HTR-8/SVneo (cell line): ENCODE results near the gene PSME3IP1.

Source experiments
- DNase-seq: peaks from one replicate; pipeline ENCODE4 v3.0.0; 2011; ENCODE audit warnings: low spot score, mixed read lengths; ENCODE audit not compliant: insufficient read length
- FAIRE-seq: peaks from 2 replicates; lab custom pipeline; 2011; peaks lifted over from hg19 to GRCh38; lab: Jason Lieb, UNC

The PSME3IP1 gene

DNA sequence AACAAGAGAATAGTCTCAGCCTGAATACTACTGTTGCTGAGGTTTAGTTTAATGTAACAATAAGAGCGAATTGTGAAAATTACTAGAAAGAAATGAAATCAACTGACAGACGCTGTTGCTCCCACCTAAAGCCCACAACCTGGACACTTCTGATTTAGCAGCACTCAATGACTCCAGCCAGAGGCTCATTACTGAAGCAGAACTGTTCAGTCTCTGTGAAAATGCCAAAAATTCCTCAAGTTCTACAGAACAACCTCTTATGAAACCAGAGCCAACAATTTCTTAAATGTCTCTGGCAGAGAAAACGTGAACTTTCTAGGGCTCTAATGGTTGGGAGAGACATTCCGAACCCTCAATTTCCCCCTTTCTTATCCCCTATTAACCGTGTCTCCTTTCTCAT lies 9.9 kb downstream of the PSME3IP1 start:
- no peak for DNase-seq
- no peak for FAIRE-seq

DNA sequence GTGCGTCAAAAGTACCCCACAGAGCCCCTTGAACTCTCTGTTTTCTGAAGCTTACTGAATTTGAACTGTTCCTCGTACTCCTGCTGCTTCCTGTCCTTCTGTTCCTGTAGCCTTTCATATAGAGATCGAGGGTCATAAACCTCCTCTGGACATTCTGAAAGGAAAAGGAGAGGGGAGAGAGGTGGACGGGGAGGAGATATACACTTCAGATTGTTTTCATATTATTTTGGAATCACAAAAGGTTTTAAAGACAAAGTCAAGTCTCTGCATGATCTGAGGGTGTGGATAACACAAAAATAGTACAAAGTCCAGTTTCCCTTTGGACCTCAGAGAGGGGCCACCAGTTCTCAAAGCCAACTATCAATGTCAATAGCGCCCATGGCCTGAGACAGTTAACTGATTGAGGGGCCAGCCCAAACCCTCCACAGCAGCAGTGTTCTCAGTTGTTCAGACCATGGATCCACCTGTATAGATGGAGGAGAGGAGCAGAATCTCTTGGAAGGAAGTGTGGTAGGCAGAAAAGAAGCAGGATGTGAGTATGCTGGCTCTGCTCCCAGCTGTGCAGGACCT lies 13.0 kb downstream of the PSME3IP1 start:
- no peak for DNase-seq
- no peak for FAIRE-seq

DNA sequence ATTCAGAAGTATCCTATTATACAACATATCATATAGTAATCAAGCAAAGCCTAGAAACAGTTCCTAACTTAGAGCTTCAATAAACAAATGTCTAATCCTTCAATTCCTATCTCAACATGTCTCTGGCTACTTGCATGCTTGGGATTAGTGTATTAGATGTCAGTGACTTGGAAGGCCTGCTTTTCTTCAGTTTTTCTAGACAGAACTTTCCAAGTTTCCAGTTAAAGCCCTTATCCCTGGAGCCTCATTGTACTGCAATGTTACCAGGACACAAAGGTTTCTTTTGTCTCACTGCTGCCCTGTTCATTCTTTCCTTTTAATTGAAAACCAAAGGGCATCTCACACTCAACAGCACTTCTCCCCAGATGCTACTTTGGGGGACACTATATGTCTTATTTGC lies 16.5 kb downstream of the PSME3IP1 start:
- no peak for FAIRE-seq

DNA sequence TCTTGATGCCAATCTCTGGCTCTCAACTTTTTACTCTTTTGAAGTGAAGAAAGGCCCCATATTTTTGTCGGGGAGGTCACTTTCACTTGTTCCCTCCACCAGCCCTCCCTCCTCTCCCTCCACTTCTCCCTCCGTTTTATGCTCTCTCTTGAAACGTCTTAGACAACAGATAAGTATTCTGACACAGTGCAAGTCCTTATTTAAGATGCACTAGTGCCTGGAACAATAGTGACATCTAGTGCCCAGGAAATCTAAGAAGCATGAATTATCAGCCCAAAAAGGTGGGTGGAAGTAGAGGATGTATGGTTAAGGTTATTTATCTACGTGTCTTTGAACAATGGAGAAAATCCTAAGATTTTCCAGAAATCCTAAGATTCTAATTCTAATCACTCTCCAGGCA lies 17.9 kb downstream of the PSME3IP1 start:
- DNase-seq (peak; percentile 59), FAIRE-seq (peak; percentile 40)

More for the DNA sequence above, 16.5 kb downstream of the PSME3IP1 start:
- DNase-seq: no peak

DNA sequence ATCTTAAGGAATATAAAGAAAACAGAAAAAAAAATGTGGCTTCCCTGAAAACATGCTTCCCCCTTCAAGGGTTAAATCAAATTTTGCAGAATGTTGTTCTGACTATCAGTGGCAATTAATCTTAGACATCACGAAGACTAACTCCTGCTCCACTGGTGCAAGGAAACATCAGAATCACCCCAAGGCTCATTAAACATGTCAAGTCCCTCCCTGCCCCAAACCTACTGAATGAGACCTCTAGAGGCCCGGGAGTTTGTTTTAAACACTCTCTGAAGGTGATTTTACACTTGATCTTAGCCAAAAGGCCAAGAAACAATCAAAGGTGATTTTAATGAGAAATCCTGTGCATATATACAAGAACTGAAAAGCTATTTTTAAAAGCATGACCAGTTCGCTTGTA lies 18.3 kb downstream of the PSME3IP1 start:
- no peak for FAIRE-seq

DNA sequence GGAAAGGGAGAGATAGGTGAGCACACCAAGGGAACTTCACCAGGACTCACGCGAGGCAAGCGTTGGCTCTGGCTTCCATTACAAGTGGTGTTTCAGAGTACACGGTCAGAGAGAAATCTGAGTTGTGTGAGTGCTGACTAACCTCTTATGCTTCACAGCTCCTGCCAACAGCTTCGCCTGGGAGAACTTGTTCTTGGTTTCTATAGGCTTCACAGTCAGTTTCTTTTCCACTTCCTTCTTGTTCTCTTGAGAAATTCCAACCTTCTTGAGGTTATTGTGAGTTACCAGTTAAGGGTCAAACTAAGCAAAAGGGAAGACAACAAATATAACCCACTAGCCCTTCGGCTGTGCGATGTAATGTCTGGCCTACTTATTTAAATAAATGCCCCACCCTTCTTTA lies 18.9 kb downstream of the PSME3IP1 start:
- FAIRE-seq: no peak

More for the DNA sequence above, 18.3 kb downstream of the PSME3IP1 start:
- no peak for DNase-seq

DNA sequence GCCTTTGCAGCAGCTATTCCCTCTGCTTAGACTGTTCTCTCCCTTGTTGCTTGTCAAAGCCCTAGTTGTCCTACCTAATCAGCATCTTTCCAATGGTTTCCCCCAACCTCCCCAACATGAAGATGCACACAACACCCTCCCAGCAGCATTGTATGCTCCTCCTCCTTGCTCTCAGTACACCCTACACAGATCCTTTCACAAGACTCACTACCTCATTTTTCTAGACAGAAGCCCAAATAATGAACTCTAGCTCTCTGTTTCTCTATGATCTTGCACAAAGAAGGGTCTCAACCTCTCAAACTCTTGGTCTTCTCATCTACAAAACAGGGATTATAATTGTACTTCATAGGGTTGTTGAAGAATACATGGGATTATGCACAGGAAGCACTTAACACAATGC lies 19.4 kb downstream of the PSME3IP1 start:
- no peak for FAIRE-seq
- DNase-seq: no peak

More for the DNA sequence above, 18.9 kb downstream of the PSME3IP1 start:
- no peak for DNase-seq

DNA sequence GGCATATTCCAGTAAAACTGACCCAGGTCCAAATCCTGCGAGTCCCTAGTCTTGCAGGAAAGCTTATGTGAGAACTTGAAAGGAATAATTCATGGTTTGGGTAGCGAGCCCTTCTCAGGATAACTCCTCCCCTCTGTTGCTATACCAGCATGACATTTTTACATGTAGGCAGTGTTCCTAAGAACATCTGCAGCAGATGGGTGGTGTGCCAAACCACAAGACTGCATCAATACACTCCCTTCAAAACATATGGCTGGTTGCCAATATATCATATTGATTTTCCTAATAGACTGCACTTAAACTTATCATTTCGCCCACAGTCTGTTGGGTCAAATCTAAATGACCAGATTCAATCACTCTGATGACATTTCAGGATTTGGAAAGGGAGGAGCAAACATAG lies 19.9 kb downstream of the PSME3IP1 start:
- no peak for DNase-seq
- FAIRE-seq: no peak

DNA sequence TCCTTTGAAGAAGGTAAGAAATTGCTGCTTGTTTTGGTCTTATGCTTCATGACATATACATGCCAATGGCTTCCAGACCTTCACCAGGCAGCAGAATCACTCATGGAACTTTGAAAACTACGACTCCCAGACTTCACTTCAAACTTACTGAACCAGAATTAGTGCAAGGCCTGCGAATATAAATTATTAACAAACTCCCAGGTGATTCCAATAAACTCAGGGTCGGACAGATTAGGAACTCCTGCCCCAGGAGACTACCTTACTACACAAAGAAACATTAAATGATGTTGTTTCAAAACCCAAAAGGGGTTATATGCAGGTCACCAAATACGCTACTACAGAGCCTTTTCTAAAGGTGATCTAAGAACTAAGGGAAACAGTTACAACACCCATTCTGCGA lies 20.4 kb downstream of the PSME3IP1 start:
- FAIRE-seq: no peak

DNA sequence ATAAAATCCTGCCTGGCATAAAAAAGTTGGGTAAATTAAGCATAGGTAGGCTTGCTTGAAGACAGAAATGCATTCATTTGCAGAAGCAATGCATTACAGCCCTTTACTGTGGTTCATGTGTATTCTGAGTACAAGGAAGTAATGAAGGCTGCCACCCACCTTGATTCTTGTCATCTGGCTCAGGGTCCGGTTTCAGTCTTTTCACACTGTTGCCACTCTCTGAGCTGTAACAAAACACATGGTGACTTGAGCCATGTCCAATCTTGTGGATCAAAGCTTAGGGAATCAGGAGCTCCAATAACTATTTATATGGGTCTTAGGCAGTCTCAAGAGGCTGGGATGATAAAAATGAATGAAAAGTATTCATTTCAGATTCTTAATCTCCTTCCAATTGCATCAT lies 22.0 kb downstream of the PSME3IP1 start:
- no peak for FAIRE-seq
- no peak for DNase-seq

More for the DNA sequence above, 20.4 kb downstream of the PSME3IP1 start:
- no peak for DNase-seq

DNA sequence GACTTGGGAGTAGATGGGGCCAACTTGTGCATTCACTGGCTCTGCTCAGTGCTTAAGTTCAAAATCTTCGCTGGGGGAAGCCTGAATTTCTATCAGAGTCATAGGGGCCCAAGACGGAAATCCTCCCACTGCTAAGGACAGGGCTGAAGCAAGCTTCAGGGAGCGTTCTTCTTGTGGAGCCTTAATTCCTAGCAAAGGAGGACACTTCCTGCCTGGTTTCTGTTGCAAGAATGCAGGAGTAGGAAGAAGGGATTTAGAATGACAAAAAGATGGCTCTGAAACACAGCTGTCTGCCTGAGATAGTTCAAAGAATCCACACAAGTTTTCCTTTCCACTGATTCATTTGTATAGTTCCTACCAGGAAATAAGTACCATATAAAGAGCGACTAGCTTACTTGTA lies 26.4 kb downstream of the PSME3IP1 start:
- no peak for FAIRE-seq

DNA sequence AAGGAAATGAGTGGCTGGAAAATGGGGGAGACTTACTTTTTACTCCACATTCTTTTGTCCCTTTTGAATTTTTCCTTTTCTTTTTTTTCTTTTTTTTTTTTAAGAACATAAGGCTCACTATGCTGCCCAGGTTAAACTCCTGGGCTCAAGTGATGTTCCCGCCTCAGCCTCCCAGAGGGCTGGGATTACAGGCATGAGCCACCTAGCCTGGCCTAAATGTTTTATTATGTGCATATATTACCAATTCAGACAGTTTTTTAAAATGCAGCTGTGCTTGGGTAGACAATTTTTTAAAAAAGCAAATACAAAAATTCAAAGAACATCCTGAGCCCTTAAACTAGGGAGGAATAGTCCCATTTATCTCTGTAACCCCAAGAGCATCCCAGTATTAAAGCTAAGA lies 28.3 kb downstream of the PSME3IP1 start:
- FAIRE-seq: no peak
- DNase-seq: no peak

More for the DNA sequence above, 26.4 kb downstream of the PSME3IP1 start:
- no peak for DNase-seq

DNA sequence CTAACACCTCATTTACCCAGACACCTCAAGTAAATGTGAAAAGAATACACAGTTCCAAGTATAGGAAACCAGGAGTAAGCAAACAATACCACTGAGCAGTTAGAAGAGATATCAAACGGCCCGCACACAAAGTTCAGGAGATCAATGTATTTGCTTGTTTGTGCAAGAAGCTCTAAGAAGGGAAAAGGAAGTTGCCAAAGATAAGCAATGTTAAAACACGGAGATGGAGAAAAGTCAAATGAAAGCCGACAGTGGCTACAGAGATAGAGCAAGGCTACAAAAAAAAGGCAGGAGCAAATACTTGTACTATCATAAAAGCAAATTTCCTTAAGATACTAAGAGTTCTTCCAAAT lies 29.5 kb downstream of the PSME3IP1 start:
- DNase-seq: no peak
- FAIRE-seq: no peak

DNA sequence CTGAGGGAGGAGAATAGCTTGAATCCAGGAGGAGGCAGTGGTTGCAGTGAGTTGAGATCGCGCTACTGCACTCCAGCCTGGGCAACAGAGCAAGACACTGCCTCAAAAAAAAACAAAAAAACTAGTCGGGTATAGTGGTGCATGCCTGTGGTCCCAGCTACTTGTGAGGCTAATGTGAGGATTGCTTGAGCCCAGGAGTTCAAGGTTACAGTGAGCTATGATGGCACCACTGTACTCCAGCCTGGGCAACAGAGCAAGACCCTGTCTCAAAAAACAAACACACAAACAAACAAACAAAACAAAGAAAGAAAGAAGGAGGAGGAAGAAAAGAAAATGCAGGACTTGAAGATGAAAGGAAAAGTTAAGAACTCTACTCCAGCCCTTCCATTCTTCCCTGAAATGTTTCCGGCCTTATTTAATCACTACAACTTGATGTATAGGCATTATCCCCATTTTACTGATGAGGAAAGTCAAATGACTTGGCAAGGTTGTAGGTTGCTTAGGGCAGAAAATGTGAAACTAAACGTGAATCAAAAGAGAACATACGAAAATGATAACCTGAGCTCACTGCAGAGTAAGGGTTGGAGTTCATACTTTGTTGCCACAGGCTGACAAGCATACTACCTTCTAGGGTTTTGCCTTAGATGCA lies 30.0 kb downstream of the PSME3IP1 start:
- DNase-seq: no peak
- FAIRE-seq: no peak

DNA sequence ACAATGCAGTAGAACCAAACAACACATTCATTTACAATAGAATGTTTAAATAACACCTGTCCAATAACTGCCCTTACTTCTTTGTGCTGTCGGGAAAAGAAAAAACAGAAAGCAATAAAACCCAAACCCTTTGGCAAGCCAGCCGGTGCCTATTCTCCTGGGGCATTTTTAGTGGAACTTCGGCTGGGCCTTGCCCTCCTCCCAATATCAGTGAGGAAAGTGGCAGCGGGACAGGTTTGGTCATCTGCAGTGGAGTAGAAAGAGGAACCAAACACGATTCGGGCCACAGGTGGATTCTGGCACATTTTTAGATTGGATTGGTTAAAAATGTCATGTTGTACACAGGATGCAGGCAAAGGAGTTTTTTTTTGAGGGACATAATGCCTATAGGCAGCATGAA lies 32.0 kb downstream of the PSME3IP1 start:
- no peak for DNase-seq
- FAIRE-seq: no peak

DNA sequence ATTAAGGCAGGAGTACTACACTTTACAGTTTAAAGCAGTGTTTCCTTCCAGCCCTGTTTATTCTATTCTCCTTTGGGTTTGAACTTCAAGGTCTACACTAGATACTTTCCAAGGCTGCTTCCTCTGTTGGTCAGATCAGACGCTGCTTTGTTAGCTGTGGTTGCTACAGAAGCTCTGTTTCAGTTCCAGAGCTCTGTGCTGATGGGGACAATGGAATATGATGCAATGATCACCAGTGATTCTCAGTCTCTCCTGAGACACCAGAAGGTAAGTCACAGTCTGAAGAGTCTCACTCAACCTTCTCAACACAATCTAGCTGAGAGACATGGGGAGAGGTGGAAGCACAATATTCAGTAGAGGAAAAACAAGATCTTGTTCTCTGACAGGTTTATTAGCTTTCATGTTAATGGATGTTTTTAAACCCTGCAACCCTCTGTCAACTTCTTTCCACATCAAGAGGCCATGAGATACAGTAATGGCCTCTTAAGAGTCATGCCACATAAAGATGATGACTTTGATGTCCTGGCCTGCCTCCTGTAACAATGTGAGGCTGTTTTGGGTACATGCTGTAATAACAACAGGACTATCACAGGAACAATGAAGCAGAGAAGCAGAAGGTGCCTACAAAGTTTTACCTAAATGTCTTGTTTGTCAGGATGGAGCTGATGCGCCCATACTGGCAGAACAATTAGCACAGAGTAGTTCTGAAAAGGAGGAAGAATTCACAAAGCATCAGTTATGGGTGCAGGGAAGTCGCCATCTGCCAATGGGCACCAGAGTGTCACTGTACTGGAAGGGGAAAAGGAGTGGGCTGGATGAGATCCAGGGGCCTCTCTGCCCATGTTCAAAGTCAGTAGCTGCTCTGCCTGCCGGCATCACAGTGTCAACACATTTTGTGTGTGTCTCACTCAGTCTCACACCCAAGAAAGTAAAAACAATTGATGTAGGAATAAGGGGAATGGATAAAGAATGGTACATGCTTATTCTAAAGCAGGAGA lies 33.4 kb downstream of the PSME3IP1 start:
- no peak for DNase-seq
- no peak for FAIRE-seq

DNA sequence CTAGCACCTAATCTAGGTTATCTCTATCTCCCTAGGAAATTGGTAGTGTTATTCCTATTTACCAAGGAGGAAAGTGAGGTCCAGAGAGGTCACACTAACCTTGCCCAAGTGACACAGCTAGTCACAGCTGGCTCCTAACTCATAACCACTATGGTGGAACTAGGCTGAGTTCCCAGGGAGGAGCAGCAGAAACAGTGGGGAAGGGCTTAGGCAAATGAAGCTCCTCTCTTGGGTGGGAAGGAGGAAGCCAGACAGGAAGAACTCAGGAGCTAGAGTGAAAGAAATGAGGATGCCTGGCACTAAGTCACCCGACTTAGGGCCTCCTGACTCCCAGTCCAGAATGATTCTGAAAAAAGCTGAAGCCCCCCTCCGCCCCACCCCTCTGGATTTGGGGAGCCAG lies 34.5 kb downstream of the PSME3IP1 start:
- DNase-seq (no peak), FAIRE-seq (no peak)

DNA sequence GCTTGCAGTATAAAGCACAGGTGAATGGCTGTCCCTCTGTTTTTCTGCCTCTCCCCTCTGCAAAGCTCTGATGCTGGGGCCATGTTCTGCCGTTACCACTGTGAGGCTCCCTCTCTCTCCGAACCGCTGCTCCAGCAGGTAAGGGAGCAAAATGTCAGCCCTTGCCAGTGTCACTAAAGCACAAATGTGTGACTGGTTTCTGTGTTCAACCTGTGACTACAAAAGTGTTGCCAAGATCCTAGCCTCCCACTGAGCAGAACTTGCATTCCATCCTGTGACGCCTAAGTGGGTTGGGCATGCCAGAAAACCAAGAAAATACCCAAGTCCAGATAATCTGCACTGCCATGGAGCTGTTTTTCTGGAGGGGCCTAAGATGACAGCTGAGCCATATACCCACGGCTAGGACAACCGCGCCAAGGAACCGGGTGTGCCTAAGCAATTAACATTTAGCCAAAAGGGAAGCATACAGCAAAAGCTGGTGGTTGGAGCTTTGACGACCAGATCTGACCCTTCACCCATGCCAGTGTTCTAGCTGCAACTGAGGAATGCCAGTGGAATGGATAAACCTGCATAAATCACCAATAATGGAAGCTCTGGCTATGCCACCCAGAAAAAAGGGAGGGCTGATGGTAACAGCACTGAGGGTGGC lies 35.0 kb downstream of the PSME3IP1 start:
- FAIRE-seq: no peak
- DNase-seq: no peak

DNA sequence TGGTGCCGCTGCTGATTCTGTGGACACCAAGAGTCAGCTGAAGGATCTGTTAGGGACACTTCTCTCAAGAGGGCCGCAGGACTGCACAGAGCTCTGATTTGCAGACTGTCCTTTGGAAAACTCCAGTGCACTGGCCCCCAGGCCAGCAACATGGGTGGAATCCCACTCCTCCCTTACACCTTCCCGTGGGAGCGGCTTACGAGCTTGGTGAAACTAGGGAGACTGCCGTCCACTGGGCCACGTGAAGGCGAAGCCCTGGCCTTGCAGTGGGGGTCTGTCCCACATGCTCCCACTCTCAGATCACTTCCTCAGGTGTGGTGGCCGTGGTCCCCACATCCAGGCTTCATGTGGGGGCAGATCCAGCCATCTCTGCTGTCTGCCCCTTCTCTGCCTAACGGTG lies 36.4 kb downstream of the PSME3IP1 start:
- FAIRE-seq (no peak), DNase-seq (no peak)

DNA sequence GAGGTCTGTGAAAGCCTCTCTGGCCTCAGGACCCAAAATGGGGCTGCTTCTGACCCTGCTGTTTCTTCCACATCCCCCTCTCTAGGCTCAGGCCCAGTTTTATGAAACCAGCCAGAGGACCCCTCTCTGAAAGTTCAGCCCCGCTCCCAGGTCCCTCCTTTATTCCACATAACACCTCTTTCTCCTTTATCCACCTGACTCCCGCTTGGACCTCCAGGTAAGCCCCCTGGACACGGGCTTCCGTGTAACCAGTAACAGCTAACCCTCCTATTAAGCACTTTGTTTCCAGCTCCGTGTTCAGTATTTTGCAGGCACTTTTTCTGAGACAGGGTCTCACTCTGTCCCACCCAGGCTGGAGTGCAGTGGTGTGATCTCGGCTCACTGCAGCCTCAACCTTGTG lies 37.4 kb downstream of the PSME3IP1 start:
- no peak for FAIRE-seq
- DNase-seq: no peak
